Measurements from ENCODE around the gene AHDC1. TPM values are rescaled to one million over a fixed set of nuclear protein-coding genes. Genes with fewer than 3 reads are reported as not detected.

Gene AHDC1
- total RNA-seq, 1 donor from 2014 or later: 7.0 TPM

GRCh38 chr1:27633298-27633610, 29.3 kb upstream of the AHDC1 start:
- Histone ChIP-seq H3F3A (ENCODE audit: low read depth) (no peaks in the 10 kb centered on the region), H3K9me3 (ENCODE audit: low read depth) (no peaks in the 10 kb centered on the region), H3K27me3 (peaks cover 55% of the 10 kb centered on the region), H3K36me3 (no peaks in the 10 kb centered on the region), H3K4me1 (peaks cover 4% of the 10 kb centered on the region), H3K9ac (no peak overlapping the region), H3K27ac (no peak overlapping the region), H4K20me1 (ENCODE audit: low read depth) (no peaks in the 10 kb centered on the region), H3K4me2 (no peak overlapping the region), H3K4me3 (no peak overlapping the region), H3K79me2 (ENCODE audit: low read depth) (no peaks in the 10 kb centered on the region), H2AFZ (replicated peaks) (no peak overlapping the region)
- H3K4me1 Mint-ChIP-seq: peaks cover 68% of the 10 kb centered on the region
- H3K27ac Mint-ChIP-seq: no peak overlapping the region
- peaks cover 20% of the 10 kb centered on the region for H3K27me3 Mint-ChIP-seq (ENCODE audit: insufficient read depth, low read depth)
- H3K9me3 Mint-ChIP-seq: no peaks in the 10 kb centered on the region
- no peak for TF ChIP-seq EZH2 (IDR thresholded peaks at IDR 0.05)
- TF ChIP-seq CTCF (IDR thresholded peaks at IDR 0.05): no peak
- TF ChIP-seq EZH2phosphoT487 (IDR thresholded peaks at IDR 0.05): no peak
- no peak for DNase-seq (ENCODE audit: low spot score)
- H3K4me3 Mint-ChIP-seq: peak overlapping the region; percentile 74
- H3K36me3 Mint-ChIP-seq: no peaks in the 10 kb centered on the region

GRCh38 chr1:27632387-27633297, 28.7 kb upstream of the AHDC1 start:
- Histone ChIP-seq H3K27me3 (peaks cover 55% of the 10 kb centered on the region), H3K36me3 (no peaks in the 10 kb centered on the region), H3K27ac (no peak overlapping the region), H3K4me2 (no peak overlapping the region), H2AFZ (replicated peaks) (no peak overlapping the region), H3K4me1 (peaks cover 4% of the 10 kb centered on the region), H3K9me3 (ENCODE audit: low read depth) (no peaks in the 10 kb centered on the region), H3K79me2 (ENCODE audit: low read depth) (no peaks in the 10 kb centered on the region), H3F3A (ENCODE audit: low read depth) (no peaks in the 10 kb centered on the region), H3K9ac (no peak overlapping the region), H3K4me3 (no peak overlapping the region), H4K20me1 (ENCODE audit: low read depth) (no peaks in the 10 kb centered on the region)
- peaks cover 18% of the 10 kb centered on the region for H3K27me3 Mint-ChIP-seq (ENCODE audit: insufficient read depth, low read depth)
- peak overlapping the region; percentile 57 for H3K4me3 Mint-ChIP-seq
- H3K36me3 Mint-ChIP-seq: no peaks in the 10 kb centered on the region
- TF ChIP-seq EZH2 (IDR thresholded peaks at IDR 0.05): no peak
- no peak for TF ChIP-seq CTCF (IDR thresholded peaks at IDR 0.05)
- no peak for TF ChIP-seq EZH2phosphoT487 (IDR thresholded peaks at IDR 0.05)
- peaks cover 64% of the 10 kb centered on the region for H3K4me1 Mint-ChIP-seq
- DNase-seq (ENCODE audit: low spot score): no peak
- H3K27ac Mint-ChIP-seq: peak overlapping the region; percentile 82
- no peaks in the 10 kb centered on the region for H3K9me3 Mint-ChIP-seq

DNA sequence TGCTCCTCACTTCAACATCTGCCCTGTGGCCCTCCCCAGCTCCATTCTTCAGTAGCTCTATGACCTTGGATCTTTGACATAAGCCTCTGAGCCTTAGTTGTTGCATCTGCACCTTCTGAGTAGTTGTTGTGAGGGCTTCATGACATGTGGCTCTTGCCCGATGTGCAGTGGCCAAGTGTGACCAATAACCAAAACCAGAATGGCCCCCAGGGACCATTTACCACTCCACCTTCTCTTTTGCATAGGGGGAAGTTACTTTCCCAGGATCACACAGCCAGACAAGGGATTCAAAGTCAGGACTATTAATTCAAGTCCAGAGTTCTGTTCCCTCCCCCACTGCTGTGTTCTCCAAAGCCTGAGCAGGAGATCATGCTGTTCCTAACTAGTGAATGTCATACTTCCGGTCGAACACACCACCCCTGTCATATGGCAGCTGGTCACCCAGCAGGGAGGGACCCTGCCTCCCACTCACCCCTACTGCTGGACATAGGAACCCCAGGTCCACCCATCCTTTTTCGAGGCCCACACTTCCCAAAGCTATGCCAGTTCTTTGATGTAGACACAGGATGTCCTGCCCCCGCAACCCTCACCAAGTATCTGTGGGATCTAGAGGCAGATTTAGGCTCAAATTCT, 27.0 kb upstream of the AHDC1 start:
- H3K27ac Mint-ChIP-seq: no peak overlapping the region
- TF ChIP-seq EZH2 (IDR thresholded peaks at IDR 0.05) (no peak), CTCF (IDR thresholded peaks at IDR 0.05) (no peak), EZH2phosphoT487 (IDR thresholded peaks at IDR 0.05) (no peak)
- Histone ChIP-seq H3K4me3 (no peak overlapping the region), H3K9ac (no peak overlapping the region), H3K79me2 (ENCODE audit: low read depth) (no peaks in the 10 kb centered on the region), H3K27me3 (peaks cover 55% of the 10 kb centered on the region), H2AFZ (replicated peaks) (no peak overlapping the region), H3K4me2 (no peak overlapping the region), H3K4me1 (peaks cover 4% of the 10 kb centered on the region), H4K20me1 (ENCODE audit: low read depth) (no peaks in the 10 kb centered on the region), H3K9me3 (ENCODE audit: low read depth) (no peaks in the 10 kb centered on the region), H3F3A (ENCODE audit: low read depth) (no peaks in the 10 kb centered on the region), H3K36me3 (no peaks in the 10 kb centered on the region), H3K27ac (no peak overlapping the region)
- H3K36me3 Mint-ChIP-seq: no peaks in the 10 kb centered on the region
- H3K27me3 Mint-ChIP-seq (ENCODE audit: insufficient read depth, low read depth): peaks cover 27% of the 10 kb centered on the region
- H3K4me1 Mint-ChIP-seq: peaks cover 64% of the 10 kb centered on the region
- H3K9me3 Mint-ChIP-seq: no peaks in the 10 kb centered on the region
- DNase-seq (ENCODE audit: low spot score): no peak
- H3K4me3 Mint-ChIP-seq: peak overlapping the region; percentile 50

Data from neural progenitor cell (in vitro differentiated cells).